ENCODE results near the gene UNC79.

UNC79 gene

GRCh38 chr14:93564918-93565317 lies 134.2 kb downstream of the UNC79 start:
- no peak for FAIRE-seq

- no peak for FAIRE-seq
Observed at GRCh38 chr14:93566065-93566693, 135.4 kb downstream of the UNC79 start.

GRCh38 chr14:93571275-93571674 lies 140.5 kb downstream of the UNC79 start:
- FAIRE-seq, result no peak

- no peak for FAIRE-seq
Observed at GRCh38 chr14:93579178-93579577, 148.4 kb downstream of the UNC79 start.

GRCh38 chr14:93582516-93582915 lies 151.8 kb downstream of the UNC79 start:
- FAIRE-seq, result no peak

GRCh38 chr14:93587330-93587729 lies 156.6 kb downstream of the UNC79 start:
- no peak for FAIRE-seq

- no peak for FAIRE-seq
Observed at GRCh38 chr14:93591506-93591905, 160.8 kb downstream of the UNC79 start.

- FAIRE-seq, result no peak
Observed at GRCh38 chr14:93592786-93593185, 162.0 kb downstream of the UNC79 start.

GRCh38 chr14:93606091-93606490 lies 175.4 kb downstream of the UNC79 start:
- FAIRE-seq, result no peak

GRCh38 chr14:93619176-93619793 lies 188.5 kb downstream of the UNC79 start:
- FAIRE-seq, result peak; percentile 91

- FAIRE-seq, result no peak
Observed at GRCh38 chr14:93628048-93628447, 197.3 kb downstream of the UNC79 start.

GRCh38 chr14:93629643-93630042 lies 198.9 kb downstream of the UNC79 start:
- FAIRE-seq, result no peak

- FAIRE-seq, result no peak
Observed at GRCh38 chr14:93638790-93639189, 208.1 kb downstream of the UNC79 start.

GRCh38 chr14:93643127-93643526 lies 212.4 kb downstream of the UNC79 start:
- no peak for FAIRE-seq

GRCh38 chr14:93643676-93644075 lies 212.9 kb downstream of the UNC79 start:
- no peak for FAIRE-seq

- FAIRE-seq, result no peak
Observed at GRCh38 chr14:93645200-93645599, 214.5 kb downstream of the UNC79 start.

GRCh38 chr14:93648440-93649168 lies 217.9 kb downstream of the UNC79 start:
- FAIRE-seq, result no peak

- FAIRE-seq, result no peak
Observed at GRCh38 chr14:93654599-93654998, 223.9 kb downstream of the UNC79 start.

- peak; percentile 58 for FAIRE-seq
Observed at GRCh38 chr14:93655078-93655750, 224.5 kb downstream of the UNC79 start.

- FAIRE-seq, result no peak
Observed at GRCh38 chr14:93657875-93658274, 227.1 kb downstream of the UNC79 start.

- FAIRE-seq, result no peak
Observed at GRCh38 chr14:93663317-93663716, 232.6 kb downstream of the UNC79 start.

GRCh38 chr14:93665169-93665568 lies 234.4 kb downstream of the UNC79 start:
- no peak for FAIRE-seq

- no peak for FAIRE-seq
Observed at GRCh38 chr14:93669632-93670031, 238.9 kb downstream of the UNC79 start.

GRCh38 chr14:93674343-93674742 lies 243.6 kb downstream of the UNC79 start:
- FAIRE-seq, result no peak
